OCI-LY7 (cell line): ENCODE measurements around the gene SENP1. TPM values are rescaled to one million over a fixed set of nuclear protein-coding genes. Genes with fewer than 3 reads are reported as not detected.

Source experiments
- BruUV-seq: library from RNA; stranded (reverse); fragments of 400-500 nt; replicated peaks from 2 replicates; lab custom pipeline; 2021; lab: Mats Ljungman, UMichigan
- CTCF ChIA-PET: fragments of 300-600 bp; sonication (Branson Sonifier 250); formaldehyde crosslinking; loops from one replicate; lab custom pipeline; 2022; ENCODE audit warnings: antibody characterized with exemption; ENCODE audit not compliant: unreplicated experiment; lab: Charles Lee
- POLR2A ChIA-PET: fragments of 300-600 bp; sonication (Branson Sonifier 250); formaldehyde crosslinking; loops from one replicate; lab custom pipeline; 2022; ENCODE audit warnings: antibody characterized with exemption; lab: Charles Lee
- DNase-seq: peaks from one replicate; pipeline ENCODE4 v3.0.0-alpha.2; 2015; ENCODE audit warnings: low spot score
- H2AFZ ChIP-seq: fragments of 200-600 bp; sonication (generic), shearing (Covaris generic); 2 replicates; pipeline ENCODE4 v1.6.1; 2014; ENCODE audit warnings: mild to moderate bottlenecking, antibody characterized with exemption, low read length, moderate library complexity
- H3K27ac ChIP-seq: fragments of 200-600 bp; sonication (generic); 2 replicates; pipeline ENCODE4 v1.5.1; 2014; ENCODE audit warnings: mixed run types, low read depth, mild to moderate bottlenecking, moderate library complexity, low read length, inconsistent platforms; ENCODE audit not compliant: poor library complexity, severe bottlenecking
- H3K36me3 ChIP-seq: fragments of 200-600 bp; sonication (generic); 2 replicates; pipeline ENCODE4 v1.6.1; 2014; ENCODE audit warnings: mild to moderate bottlenecking, antibody characterized with exemption, low read length, moderate library complexity, mixed read lengths; ENCODE audit not compliant: insufficient read depth
- H3K4me1 ChIP-seq: fragments of 200-600 bp; sonication (generic); 2 replicates; pipeline ENCODE4 v1.5.1; 2014; ENCODE audit warnings: mild to moderate bottlenecking, low read length; ENCODE audit not compliant: insufficient read depth, poor library complexity, severe bottlenecking
- H3K4me2 ChIP-seq: fragments of 200-600 bp; sonication (generic); 2 replicates; pipeline ENCODE4 v1.6.1; 2014; ENCODE audit warnings: mild to moderate bottlenecking, low read length
- H3K4me3 ChIP-seq: fragments of 200-600 bp; sonication (generic); 2 replicates; pipeline ENCODE4 v1.5.1; 2014; ENCODE audit warnings: mild to moderate bottlenecking, low read depth, low read length; ENCODE audit not compliant: poor library complexity, severe bottlenecking
- H3K79me2 ChIP-seq: fragments of 200-600 bp; sonication (generic); 2 replicates; pipeline ENCODE4 v1.6.1; 2016; ENCODE audit warnings: low read depth, mild to moderate bottlenecking, low read length, moderate library complexity, mixed read lengths; ENCODE audit not compliant: insufficient read depth
- H3K9me2 ChIP-seq: fragments of 200-600 bp; sonication (generic); 2 replicates; pipeline ENCODE4 v1.6.1; 2016; ENCODE audit warnings: mild to moderate bottlenecking, low read length, mixed read lengths; ENCODE audit not compliant: insufficient read depth
- H3K9me3 ChIP-seq: fragments of 200-600 bp; sonication (generic); 2 replicates; pipeline ENCODE4 v1.6.1; 2014; ENCODE audit warnings: mild to moderate bottlenecking, mixed run types, low read length, mixed read lengths
- H4K20me1 ChIP-seq: fragments of 200-600 bp; sonication (generic); 2 replicates; pipeline ENCODE4 v1.6.1; 2014; ENCODE audit warnings: mild to moderate bottlenecking, antibody characterized with exemption, low read length, moderate library complexity, mixed read lengths; ENCODE audit not compliant: insufficient read depth
- EZH2phosphoT487 ChIP-seq: fragments of 200-600 bp; sonication (generic); IDR thresholded peaks from 2 replicates; pipeline ENCODE4 v1.6.1; 2018; ENCODE audit warnings: low read depth, borderline replicate concordance, mild to moderate bottlenecking, mixed run types, antibody characterized with exemption, low read length, moderate library complexity, mixed read lengths
- intact Hi-C: fragments of 100-400 bp; cut with micrococcal nuclease; formaldehyde crosslinking; loops from one replicate; pipeline ENCODE4 v1.10.0; 2022; ENCODE audit not compliant: unreplicated experiment
- total RNA-seq, 2 experiments: library from RNA; depleted of rRNA in 1 of 2; stranded (reverse); fragments of >200 nt in 1 of 2; shearing (Covaris generic) in 1 of 2; gene quantifications; 2 replicates each; pipeline ENCODE4 v1.2.3, GENCODE V29; 2014 to 2022
- TF ChIP-seq, protein P1 (sequence below): fragments of 200-600 bp; sonication (generic); conservative IDR thresholded peaks from 2 replicates; pipeline ENCODE4 v1.5.1; 2014; ENCODE audit warnings: mild to moderate bottlenecking, antibody characterized with exemption, low read length, moderate library complexity, mixed read lengths

SENP1 gene
- total RNA-seq, 2 experiments from 2014 or later, result 48.3 to 54.7 TPM

GRCh38 chr12:48075832-48076231, 30.0 kb downstream of the SENP1 start:
- H3K4me1 ChIP-seq, result no peaks in the 10 kb centered on the region
- H3K4me2 ChIP-seq, result no peak overlapping the region
- no peaks in the 10 kb centered on the region for H3K79me2 ChIP-seq
- H3K9me2 ChIP-seq, result no peaks in the 10 kb centered on the region
- no TSS peak for BruUV-seq
- TF ChIP-seq, protein P1, sequence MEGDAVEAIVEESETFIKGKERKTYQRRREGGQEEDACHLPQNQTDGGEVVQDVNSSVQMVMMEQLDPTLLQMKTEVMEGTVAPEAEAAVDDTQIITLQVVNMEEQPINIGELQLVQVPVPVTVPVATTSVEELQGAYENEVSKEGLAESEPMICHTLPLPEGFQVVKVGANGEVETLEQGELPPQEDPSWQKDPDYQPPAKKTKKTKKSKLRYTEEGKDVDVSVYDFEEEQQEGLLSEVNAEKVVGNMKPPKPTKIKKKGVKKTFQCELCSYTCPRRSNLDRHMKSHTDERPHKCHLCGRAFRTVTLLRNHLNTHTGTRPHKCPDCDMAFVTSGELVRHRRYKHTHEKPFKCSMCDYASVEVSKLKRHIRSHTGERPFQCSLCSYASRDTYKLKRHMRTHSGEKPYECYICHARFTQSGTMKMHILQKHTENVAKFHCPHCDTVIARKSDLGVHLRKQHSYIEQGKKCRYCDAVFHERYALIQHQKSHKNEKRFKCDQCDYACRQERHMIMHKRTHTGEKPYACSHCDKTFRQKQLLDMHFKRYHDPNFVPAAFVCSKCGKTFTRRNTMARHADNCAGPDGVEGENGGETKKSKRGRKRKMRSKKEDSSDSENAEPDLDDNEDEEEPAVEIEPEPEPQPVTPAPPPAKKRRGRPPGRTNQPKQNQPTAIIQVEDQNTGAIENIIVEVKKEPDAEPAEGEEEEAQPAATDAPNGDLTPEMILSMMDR, result no peak
- TF ChIP-seq EZH2phosphoT487, result no peak
- peaks cover 91% of the 10 kb centered on the region for H3K36me3 ChIP-seq
- peaks cover 9% of the 10 kb centered on the region for H3K9me3 ChIP-seq
- H3K4me3 ChIP-seq, result no peak overlapping the region
- no peak overlapping the region for H3K27ac ChIP-seq
- DNase-seq, result no peak
- no peaks in the 10 kb centered on the region for H4K20me1 ChIP-seq
- CTCF ChIA-PET, result no interaction called here
- intact Hi-C loops, result no loop called here
- POLR2A ChIA-PET, result no interaction called here
- H2AFZ ChIP-seq, result no peak overlapping the region

GRCh38 chr12:48074266-48074665, 31.6 kb downstream of the SENP1 start:
- TF ChIP-seq, protein P1, result no peak
- TF ChIP-seq EZH2phosphoT487, result no peak
- Histone ChIP-seq H3K4me3 (no peak overlapping the region), H3K4me1 (no peaks in the 10 kb centered on the region), H4K20me1 (no peaks in the 10 kb centered on the region), H3K27ac (no peak overlapping the region), H3K79me2 (no peaks in the 10 kb centered on the region), H3K9me3 (peaks cover 9% of the 10 kb centered on the region), H3K9me2 (no peaks in the 10 kb centered on the region), H3K4me2 (no peak overlapping the region), H3K36me3 (peaks cover 91% of the 10 kb centered on the region), H2AFZ (no peak overlapping the region)
- no peak for DNase-seq
- ChIA-PET POLR2A (interaction anchor here (0.7 kb wide), 1 partner anchor 68 kb away, joined by 3 read pairs; no protein-coding TSS in a partner anchor), CTCF (no interaction called here)
- no TSS peak for BruUV-seq
- intact Hi-C loops, result no loop called here

DNA sequence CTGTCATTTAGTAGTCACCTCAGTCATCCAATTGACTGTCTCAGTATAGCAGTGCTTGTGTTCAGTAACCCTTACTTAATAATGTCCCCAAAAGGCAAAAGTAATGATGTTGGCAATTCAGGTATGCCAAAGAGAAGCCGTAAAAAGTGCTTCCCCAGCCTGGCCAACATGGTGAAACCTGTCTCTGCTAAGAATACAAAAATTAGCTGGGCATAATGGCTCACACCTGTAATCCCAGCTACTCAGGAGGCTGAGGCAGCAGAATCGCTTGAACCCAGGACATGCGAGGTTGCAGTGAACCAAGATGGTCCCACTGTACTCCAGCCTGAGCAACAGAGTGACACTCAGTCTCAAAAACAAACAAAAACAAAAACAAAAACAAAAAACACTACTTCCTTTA, 33.6 kb downstream of the SENP1 start:
- no peaks in the 10 kb centered on the region for H3K9me2 ChIP-seq
- peaks cover 2% of the 10 kb centered on the region; the same call in 1 of the 2 replicates for H3K9me3 ChIP-seq
- ChIA-PET POLR2A (no interaction called here), CTCF (no interaction called here)
- no peak for DNase-seq
- H3K36me3 ChIP-seq, result peaks cover 89% of the 10 kb centered on the region
- H3K4me2 ChIP-seq, result no peak overlapping the region
- no peaks in the 10 kb centered on the region for H3K79me2 ChIP-seq
- H3K4me3 ChIP-seq, result no peak overlapping the region
- BruUV-seq, result no TSS peak
- H2AFZ ChIP-seq, result no peak overlapping the region
- no peak overlapping the region for H3K27ac ChIP-seq
- no peaks in the 10 kb centered on the region for H4K20me1 ChIP-seq
- no peaks in the 10 kb centered on the region for H3K4me1 ChIP-seq
- TF ChIP-seq EZH2phosphoT487, result no peak
- TF ChIP-seq, protein P1, result no peak
- intact Hi-C loops, result no loop called here
